Hematopoietic multipotent progenitor cell treated with erythropoietin and hydrocortisone succinate and interleukin-3 and kit ligand, for 15 days (in vitro differentiated cells): ENCODE results near the gene FAM83C.
"Not testable (repeated sequence)": the region's sequence is repeated elsewhere in the genome, so short reads cannot be mapped to it uniquely, and the experiment has no call there.

Experiments used
- DNase-seq: peaks from one replicate; pipeline ENCODE4 v3.0.0-alpha.2; 2015; ENCODE audit warnings: low spot score

FAM83C gene

DNA sequence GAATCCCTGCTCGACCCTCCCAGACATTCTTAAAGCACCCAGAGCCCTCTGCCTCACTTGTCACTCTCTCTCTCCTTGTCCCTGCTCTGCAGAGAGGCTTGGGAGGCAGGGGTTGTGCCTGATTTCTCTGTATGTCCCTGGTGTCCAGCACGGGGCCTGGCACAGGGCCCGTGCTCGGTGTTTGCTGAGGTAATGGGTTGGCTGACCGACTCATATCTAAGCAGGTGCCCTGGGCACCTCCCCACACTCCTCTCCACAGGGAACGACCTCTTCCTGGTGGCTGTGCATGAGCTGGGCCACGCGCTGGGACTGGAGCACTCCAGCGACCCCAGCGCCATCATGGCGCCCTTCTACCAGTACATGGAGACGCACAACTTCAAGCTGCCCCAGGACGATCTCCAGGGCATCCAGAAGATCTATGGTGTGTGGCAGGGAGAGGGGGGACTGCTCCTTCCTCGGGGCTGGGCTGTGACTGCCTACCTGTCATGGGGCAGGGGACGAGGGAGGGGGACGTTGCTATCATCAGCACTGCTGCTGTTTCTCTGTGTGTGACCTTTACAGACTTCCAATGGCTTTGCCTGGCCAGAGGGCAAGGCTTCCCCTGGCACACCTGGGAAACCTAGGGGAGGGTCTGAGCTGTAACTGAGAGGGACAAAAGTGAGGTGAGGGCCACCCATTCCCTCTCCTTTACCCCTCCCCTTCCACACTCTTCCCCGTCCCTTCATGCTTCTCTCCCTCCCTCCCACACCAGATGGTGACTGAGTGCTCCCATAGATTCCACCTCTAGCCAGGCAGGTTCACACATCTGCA lies 28.5 kb downstream of the FAM83C start:
- no peak for DNase-seq

DNA sequence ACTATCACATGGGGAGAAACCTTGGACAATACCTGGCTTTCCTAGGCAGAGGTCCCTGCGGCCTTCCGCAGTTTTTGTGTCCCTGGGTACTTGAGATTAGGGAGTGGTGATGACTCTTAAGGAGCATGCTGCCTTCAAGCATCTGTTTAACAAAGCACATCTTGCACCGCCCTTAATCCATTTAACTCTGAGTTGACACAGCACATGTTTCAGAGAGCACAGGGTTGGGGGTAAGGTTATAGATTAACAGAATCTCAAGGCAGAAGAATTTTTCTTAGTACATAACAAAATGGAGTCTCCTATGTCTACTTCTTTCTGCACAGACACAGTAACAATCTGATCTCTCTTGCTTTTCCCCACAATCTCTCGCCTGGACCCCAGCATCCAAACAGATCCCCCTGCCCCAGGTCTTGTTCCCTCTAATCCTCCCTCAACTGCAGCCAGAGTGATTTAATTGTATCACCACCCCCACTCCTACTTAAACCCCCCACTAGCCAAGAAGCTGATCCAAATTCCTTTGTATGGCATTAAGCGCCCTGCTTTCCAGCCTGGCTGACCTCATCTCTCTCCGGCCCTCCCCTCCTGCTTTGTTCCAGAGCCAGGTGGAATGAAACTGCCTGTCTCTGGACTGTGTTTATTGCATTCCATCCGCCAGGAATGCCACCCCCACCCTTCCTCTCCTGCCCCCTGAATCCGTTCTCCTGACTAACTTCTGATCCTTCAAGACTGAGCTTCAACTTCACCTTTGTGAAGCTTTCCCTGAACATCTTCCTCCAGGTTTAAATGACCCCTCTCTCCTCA lies 29.3 kb downstream of the FAM83C start:
- DNase-seq = not testable (repeated sequence)

DNA sequence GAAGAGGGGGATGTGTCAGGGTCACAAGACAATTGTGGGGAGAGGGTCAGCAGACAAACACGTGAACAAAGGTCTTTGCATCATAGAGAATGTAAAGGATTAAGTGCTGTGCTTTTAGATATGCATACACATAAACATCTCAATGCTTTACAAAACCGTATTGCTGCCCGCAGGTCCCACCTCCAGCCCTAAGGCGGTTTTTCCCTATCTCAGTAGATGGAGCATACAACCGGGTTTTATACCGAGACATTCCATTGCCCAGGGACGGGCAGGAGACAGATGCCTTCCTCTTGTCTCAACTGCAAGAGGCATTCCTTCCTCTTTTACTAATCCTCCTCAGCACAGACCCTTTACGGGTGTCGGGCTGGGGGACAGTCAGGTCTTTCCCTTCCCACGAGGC lies 29.9 kb downstream of the FAM83C start:
- DNase-seq = not testable (repeated sequence)

DNA sequence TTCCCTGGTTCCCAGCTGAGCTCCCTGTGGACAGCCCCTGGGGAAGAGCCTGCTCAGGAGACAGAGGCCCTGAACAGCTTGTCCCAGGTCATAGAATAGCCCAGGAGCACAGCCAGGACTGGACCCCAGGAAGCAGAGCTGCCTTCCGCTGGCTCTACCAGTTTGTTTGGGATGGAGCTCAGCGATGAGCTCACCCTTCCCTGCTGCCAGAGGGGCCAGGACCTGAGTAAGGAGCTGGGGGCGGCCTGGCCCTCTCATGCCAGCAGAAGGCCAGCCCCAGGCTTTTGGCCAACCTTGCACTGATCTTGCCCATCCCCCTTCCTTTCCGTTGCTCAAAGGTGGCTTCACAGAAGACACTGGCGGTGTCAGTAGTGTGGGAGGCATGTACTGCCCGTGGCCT lies 31.8 kb downstream of the FAM83C start:
- no peak for DNase-seq

DNA sequence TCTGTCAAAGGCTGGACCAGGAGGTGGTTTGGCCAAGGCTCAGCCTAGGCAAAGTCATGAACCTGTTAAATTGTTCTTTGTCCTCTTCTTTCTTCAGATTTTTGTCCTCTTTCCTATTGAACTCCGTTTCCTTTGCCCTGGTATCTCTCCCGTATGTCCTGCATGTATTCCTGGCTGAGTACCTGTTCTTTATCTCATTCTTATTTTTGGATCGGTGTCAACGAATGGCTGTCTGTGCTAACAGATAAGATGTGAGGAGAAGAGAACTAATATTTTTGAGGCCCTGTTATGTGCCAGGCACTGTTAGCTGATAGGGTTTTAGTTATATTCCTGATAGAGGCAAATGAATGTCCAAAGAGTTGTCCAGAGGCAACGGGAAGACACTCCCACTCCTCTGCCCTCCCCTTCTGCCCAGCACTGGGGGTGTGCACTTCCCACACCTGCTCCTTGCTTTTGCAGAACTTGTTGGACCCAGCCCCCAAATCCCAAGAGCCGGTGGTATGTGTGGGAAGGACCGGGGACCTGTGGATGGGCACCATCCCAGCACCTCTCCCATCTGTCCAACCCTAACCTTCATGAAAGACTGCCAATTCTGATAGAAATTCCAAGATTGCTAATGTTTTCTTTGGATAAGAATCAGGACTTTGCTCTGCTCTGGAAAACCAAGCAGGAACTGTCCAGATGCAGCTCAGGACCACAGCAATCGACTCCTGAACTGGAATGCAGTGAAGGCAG lies 34.9 kb downstream of the FAM83C start:
- no peak for DNase-seq

DNA sequence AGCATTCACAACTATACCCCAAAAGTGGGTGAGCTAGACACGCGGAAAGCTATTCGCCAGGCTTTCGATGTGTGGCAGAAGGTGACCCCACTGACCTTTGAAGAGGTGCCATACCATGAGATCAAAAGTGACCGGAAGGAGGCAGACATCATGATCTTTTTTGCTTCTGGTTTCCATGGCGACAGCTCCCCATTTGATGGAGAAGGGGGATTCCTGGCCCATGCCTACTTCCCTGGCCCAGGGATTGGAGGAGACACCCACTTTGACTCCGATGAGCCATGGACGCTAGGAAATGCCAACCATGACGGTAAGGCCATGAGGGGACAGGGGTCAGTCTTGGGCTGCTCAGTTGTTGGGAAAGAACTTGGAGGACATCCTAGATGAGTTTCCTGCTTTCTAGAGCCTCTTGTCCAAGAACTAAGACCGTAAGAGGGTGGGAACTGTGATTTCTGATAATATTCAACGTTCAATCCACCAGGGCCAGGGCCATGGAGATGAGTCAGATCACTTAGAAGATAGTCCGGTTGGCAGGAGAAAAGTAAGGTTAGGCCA lies 37.7 kb downstream of the FAM83C start:
- DNase-seq = no peak

DNA sequence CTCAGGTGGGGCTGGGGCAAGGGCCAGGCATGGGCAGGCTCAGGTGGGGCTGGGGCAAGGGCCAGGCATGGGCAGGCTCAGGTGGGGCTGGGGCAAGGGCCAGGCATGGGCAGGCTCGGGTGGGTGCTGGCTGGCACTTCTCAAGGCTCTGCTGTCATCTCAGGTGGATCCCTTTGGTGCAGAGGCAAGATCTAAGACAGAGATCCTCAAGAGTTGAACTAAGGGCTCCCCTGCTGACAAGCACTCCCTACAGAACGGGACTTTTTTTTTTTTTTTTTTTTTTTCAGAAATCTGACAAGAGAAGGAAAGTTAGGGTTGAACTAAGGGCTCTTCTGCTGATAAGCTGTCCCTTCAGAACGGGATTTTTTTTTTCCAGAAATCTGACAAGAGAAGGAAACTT lies 39.2 kb downstream of the FAM83C start:
- no peak for DNase-seq

DNA sequence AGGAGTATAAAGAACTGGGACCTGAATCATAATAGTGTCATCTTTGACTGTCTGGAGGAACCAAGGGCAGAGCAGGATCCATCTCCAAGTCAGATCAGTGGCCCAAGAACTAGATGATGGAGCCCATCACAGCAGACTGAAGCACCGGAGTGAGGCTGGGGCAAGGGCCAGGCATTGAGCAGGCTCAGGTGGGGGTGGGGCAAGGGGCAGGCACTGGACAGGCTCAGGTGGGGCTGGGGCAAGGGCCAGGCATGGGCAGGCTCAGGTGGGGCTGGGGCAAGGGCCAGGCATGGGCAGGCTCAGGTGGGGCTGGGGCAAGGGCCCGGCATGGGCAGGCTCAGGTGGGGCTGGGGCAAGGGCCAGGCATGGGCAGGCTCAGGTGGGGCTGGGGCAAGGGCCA lies 39.6 kb downstream of the FAM83C start:
- not testable (repeated sequence) for DNase-seq

DNA sequence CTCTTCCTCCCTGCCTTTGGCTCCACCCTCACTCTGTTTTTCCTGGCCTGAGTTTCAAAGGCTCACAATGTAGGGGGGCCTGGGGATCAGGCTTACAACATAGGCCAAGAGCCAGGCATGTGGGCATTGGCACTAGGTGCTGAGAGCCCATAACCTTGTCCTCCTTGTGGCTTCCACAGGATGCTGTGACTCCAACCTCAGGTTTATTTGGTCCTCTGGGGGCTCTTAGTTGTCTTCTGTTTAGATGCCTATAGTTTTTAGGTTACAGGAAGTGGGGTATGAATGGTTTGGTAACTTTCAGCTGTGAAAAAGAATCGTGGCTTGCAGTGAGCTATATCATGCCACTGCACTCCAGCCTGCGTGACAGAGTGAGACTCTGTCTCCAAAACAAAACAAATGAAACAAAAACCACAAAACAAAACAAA lies 40.2 kb downstream of the FAM83C start:
- DNase-seq = no peak

DNA sequence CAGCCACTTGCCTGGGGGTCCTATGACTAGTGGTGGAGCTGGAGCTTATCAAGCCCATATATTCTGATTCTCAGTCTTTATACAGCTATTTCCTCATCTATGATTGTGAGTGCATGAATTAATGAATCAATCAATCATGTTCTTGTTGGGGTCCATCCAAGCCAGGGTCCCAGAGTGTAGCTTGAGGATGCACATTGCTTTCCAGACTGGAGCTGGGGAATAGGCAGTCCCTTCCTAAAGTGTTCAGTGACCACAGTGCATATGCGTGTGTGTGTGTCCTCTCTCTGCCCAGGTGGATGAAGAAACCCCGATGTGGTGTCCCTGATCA lies 40.6 kb downstream of the FAM83C start:
- no peak for DNase-seq

DNA sequence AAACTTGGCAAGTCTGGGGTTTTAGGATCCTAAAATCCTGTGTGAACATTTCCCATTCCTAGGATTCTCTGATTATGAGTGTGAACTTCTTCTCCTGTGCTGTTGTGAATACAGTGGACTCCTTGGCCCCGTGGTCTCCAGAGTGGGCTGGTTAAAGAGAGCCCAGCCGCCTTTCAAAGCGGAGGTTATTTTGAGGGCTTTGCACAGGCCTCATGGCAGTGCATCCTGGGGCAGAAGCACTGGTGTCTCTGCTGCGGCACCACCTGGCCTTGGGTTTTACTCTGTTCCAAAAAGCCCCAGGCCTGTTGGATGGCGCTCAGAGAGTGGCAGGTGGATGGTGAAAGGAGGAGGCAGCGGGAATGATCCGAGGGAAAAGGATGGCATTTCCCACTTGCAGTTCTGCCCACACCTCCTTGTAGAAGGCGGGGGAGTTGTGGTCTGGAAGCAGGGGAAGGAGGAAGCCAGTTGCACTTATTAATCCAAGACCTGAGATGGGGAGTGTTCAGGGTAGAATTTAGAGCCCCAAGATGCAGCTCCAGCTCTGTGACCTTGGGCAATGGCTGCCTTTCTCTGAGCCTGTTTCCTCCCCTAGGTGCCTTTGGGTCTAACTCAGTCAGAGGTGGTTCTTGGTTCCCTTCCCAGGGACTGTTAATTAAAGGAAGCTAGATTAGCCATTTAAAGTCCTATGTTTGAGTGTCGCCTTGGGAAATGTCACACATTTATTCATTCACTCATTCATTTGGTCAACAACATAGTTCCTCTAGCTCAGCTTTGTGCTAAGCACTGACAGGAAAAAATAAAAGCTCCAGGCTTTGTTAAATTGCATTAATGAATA lies 43.4 kb downstream of the FAM83C start:
- DNase-seq = no peak

DNA sequence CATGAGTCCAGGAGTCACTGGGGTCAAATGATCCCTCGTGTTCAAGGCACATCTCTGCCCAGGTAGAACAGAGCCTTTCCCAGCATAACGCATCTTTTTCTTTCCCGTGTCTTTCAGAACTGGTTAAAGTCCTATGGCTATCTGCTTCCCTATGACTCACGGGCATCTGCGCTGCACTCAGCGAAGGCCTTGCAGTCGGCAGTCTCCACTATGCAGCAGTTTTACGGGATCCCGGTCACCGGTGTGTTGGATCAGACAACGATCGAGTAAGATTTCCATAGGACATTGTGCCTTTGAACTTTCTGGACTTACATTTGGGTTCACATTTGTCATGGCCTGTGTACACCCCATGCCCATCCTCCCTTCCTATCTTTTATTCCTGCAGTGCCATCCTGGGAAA lies 45.5 kb downstream of the FAM83C start:
- no peak for DNase-seq

DNA sequence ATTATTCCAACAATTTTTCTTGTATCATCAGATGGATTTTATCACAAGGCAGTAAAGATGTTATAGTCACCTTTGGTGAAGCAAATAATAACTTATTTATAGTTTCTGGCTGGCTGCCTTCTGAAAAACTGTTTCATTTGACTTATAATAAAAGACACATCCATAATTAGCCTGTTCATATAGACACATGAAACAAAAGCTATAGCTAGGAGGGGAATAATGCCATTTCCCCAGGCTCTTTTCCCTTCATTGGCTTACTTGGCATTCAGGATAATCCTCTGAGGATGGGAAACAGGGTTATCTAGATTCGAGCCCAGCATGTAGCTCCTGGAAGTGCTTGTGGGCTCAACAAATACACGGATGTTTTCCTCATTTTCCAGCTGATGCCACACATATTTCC lies 48.2 kb downstream of the FAM83C start:
- no peak for DNase-seq

DNA sequence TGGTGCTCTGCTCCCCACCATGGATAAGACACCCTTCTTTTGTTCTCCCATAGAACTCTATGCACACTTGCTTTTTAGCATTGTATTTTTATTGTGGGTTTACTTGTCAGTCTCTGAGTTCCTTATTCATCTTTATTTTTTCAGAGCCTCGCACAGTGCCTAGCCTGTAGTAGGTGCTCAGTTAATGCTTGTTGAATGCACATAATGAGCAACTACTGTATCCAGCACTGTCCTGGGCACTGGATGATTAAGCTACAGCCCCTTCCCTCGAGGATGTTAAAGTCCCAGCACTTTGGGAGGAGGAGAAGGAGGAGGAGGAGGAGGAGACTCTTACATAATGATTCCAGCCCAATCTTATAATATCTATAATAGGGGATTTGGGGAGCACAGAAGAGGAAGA lies 48.9 kb downstream of the FAM83C start:
- DNase-seq = no peak

DNA sequence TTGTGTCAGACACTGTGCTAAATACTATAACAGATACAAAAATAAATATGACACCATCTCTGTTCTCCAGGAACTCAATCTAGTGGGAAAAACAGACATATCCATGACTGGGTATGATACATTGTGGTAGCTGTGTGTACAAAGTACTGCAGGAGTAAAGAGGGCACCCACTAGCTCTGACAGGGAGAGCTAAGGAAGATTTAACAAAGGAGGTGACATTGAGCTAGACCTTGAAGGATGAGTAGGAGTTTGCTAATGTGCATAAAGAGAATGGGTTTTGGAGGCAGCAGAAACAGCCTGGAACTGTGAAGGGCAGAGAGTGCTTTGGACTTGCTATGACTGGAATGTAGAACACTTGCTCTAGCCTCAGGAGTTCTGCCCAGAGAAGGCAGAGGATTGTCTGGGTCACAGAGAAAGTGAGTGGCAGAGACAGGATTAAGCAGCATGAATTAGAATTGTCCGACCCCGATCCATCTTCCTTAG lies 51.4 kb downstream of the FAM83C start:
- DNase-seq = no peak

DNA sequence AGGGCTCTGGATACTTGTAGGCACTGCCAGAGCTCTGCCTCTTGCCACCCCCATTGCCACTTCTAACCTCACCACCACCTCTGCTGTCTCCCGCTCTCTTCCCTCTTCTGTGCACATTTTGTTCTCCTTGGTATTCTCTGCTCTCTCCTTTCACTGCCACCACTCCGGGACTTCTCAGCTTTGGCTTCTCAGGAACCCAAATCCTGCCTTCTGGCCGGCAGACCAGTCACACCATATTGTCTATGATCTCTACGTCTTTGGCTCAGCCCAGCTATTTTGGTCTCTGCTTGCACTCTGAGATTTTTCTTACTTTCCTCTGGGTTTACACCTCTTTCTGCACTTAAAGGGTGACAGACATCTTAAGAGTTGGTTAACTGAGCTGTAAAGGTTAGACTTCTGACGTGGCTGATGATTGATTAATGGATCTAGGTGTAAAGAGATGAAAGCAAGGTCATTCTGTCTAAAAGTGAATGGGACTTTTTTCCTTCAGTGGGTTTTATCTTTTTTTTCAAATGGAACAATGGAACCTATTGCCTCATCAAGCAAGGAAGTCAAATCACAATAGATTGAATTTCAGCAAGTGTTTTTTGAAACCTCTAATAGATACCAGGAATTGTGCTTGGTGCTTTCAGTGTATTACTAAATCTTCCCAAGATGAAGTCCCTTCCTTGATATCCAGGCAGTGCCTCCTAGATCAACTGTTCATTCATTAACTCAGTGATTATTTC lies 52.0 kb downstream of the FAM83C start:
- DNase-seq = no peak

DNA sequence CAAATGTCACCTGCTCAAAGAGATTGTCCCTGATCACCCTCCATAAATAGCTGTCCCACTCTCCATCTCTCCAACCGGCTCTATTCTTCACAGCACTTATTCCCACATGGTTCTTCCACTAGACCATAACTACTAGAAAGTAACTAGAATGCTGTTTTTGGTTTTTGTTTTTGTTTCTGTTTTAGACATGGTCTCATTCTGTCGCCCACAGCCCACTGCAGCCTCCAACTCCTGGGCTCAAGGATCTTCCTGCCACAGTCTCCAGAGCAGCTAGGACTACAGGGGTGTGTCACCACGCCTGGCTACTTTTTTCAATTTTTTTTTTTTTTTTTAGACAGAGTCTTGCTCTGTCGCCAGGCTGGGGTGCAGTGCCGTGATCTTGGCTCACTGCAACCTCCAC lies 53.5 kb downstream of the FAM83C start:
- no peak for DNase-seq

DNA sequence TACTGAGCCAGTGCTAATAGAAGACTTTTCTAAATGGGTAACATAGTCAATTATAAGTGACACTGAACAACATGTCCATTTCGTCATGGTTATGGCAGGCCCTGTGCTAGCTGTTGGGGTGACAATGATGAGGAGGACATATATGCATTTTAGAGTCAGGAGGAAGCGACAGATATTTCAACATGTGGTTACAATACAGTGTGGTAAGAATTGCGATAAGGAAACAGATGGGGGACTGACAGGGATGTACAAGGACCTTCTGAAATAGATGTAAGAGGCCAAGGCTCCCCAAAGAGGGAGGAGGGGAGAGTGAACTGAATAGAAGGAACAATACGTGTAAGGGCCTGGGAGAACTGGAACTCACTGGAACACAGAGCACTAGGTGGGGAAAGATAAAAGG lies 54.1 kb downstream of the FAM83C start:
- DNase-seq = no peak

DNA sequence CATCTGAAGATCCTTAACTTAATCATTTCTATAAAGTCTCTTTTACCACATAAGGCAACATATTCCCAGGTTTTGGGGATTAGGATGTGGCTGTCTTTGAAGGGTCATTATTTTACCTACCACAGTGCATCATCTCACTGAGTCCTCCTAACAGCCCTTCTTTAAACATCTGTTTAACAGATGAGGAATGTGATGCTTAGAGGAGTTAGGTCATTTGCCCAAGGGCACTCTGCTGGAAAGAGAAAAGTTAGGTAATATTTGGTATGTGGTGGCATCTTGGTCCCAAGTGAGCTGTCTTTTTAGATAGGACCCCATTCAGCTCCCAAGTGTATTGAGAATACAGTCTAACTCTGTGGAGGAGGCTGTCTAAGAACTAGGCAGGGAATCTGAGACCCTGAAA lies 54.7 kb downstream of the FAM83C start:
- no peak for DNase-seq

DNA sequence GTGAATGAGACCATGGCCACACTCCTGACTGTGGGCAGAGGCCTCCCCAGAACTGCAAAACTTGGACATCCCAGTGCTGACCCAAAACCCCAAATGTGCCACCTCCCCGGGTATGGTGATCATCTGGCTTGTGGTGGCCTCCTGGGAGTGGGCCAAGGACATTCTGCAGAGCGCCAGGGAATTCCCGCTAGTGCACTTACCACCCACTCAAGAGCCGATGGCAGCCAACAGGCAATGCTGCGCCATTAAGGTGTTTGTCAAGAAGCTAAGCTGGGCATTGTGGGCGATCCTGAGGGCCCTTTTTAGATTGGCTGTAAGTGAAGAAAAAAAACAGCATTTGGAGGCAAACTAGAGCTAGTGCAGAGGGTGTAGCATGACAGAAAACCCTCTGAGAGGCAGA lies 56.3 kb downstream of the FAM83C start:
- no peak for DNase-seq
